ENCODE measurements around the gene UNC13A. TPM values are rescaled to one million over a fixed set of nuclear protein-coding genes. Genes with fewer than 3 reads are reported as not detected.

The UNC13A gene
- total RNA-seq, 4 donors from 2014 or later: 0.21 to 0.78 (median 0.41) TPM

DNA sequence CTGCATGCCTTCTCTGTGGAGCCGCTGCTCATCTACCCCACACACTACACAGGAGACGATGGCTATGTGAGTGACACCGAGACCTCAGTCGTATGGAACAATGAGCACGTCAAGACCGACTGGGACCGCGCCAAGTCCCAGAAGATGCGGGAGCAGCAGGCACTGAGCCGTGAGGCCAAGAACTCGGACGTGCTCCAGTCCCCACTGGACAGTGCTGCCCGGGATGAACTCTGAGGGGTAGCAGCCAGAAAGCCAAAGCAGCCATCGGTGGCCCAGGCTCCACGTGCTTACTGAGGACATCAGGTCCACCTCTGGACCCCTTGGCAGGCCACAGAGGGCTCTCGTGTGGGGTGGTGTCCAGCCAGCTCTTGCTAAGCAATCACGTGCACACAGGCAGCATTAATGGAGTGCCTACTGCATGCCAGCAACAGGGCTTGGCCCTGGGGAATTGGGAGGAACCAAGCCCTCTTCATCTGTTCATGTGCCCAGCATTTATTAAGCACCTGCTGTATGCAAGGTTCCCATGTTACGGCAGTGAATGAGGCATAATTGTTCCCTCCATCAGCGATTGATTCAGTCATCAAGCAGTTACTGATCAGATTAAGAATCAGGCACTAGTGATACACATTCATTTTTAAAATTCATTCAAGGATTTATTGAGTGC, 106.8 kb downstream of the UNC13A start:
- TF ChIP-seq, protein P1, sequence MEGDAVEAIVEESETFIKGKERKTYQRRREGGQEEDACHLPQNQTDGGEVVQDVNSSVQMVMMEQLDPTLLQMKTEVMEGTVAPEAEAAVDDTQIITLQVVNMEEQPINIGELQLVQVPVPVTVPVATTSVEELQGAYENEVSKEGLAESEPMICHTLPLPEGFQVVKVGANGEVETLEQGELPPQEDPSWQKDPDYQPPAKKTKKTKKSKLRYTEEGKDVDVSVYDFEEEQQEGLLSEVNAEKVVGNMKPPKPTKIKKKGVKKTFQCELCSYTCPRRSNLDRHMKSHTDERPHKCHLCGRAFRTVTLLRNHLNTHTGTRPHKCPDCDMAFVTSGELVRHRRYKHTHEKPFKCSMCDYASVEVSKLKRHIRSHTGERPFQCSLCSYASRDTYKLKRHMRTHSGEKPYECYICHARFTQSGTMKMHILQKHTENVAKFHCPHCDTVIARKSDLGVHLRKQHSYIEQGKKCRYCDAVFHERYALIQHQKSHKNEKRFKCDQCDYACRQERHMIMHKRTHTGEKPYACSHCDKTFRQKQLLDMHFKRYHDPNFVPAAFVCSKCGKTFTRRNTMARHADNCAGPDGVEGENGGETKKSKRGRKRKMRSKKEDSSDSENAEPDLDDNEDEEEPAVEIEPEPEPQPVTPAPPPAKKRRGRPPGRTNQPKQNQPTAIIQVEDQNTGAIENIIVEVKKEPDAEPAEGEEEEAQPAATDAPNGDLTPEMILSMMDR (IDR thresholded peaks at IDR 0.05): no peak
- TF ChIP-seq POLR2A (IDR thresholded peaks at IDR 0.05): no peak
- TF ChIP-seq EP300 (IDR thresholded peaks at IDR 0.05): no peak
- peaks cover 0 to 29% (median 0%) of the 10 kb centered on the region in 4 donors for H3K4me1 ChIP-seq
- peaks cover 0 to 68% (median 8%) of the 10 kb centered on the region in 3 donors for H3K36me3 ChIP-seq
- 76 to 81% methylated on average over 12 to 19 of the region's 19 CpGs for WGBS, 2 donors
- no peak overlapping the region for H3K27ac ChIP-seq
- no peak for DNase-seq (ENCODE audit: low spot score in 2 of 2)
- H3K27me3 ChIP-seq: no peaks in the 10 kb centered on the region
- no peaks in the 10 kb centered on the region for H3K9me3 ChIP-seq
- no peak overlapping the region for H3K4me3 ChIP-seq

DNA sequence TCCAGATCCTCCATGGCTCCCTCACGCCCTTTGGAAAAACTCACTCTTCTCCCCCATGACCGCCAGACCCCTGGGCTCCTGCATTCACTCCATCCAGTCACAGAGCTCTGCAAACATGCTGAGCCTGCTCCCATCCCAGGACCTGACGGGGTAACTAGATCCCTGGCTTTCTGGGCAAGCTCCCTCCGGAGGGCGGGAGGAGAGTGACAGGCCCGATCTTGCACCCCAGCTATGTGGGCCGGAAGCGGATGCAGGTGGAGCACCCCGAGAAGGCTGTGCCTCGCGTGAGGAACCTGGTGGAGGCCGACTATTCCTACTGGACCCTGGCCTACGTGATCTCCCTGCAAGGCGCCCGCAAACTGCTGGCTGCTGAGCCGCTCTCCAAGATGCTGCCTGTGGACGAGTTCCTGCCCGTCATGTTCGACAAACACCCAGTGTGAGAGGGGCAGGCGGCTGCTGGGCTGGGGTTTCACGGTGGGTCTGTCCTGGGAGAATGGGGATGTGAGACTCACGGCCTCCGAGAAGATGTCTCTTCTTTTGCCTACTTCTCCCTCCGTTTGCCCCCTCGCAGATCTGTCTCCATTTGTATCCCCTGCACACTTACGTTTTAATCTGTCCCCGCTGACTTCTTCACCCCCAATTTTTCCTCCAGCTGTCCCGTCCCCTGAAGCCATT, 107.5 kb downstream of the UNC13A start:
- H3K27ac ChIP-seq: no peak overlapping the region
- no peaks in the 10 kb centered on the region for H3K27me3 ChIP-seq
- H3K36me3 ChIP-seq: peaks cover 0 to 74% (median 8%) of the 10 kb centered on the region in 3 donors
- no peak for DNase-seq (ENCODE audit: low spot score in 2 of 2)
- no peaks in the 10 kb centered on the region for H3K9me3 ChIP-seq
- H3K4me1 ChIP-seq: peaks cover 0 to 29% (median 0%) of the 10 kb centered on the region in 4 donors
- 88 to 89% methylated on average over 26 to 28 of the region's 28 CpGs for WGBS, 2 donors
- H3K4me3 ChIP-seq: no peak overlapping the region
- TF ChIP-seq EP300 (IDR thresholded peaks at IDR 0.05): no peak
- TF ChIP-seq, protein P1 (IDR thresholded peaks at IDR 0.05): no peak
- TF ChIP-seq POLR2A (IDR thresholded peaks at IDR 0.05): no peak

DNA sequence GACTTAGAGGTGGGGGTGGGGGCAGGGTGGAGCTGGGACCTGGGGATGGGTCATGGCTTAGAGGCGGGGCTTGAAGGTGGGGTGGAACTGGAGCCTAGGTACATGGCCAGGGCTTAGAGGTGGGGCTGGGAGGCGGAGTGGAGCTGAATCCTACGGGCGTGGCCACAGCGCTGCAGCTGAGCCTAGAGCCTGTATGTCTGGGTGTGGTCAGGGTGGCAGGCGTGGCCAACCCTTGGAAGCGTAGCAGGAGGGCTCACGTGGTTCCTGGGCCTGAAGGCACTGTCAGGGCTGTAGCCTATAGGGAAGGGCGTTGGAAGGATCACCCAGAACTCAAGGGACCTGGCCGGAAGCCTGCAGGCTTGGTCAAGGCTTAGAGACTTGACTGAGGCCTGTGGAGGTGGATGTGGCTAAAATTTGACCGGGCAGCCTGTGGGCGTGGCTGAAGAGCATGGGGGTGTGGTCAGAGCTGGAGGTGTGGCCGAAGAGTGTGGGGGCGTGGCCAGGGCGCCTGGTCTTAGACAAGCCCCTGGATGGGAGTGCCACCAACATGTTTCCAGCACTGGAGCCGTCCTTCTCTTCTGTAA, 108.4 kb downstream of the UNC13A start:
- H3K27ac ChIP-seq: peak overlapping the region in 1 of 4 donors; percentile 54
- WGBS, 2 donors: 45 to 47% methylated on average over 16 of the region's 16 CpGs
- H3K36me3 ChIP-seq: peaks cover 0 to 83% (median 8%) of the 10 kb centered on the region in 3 donors
- DNase-seq (ENCODE audit: low spot score in 2 of 2): peak; percentile 57 to 61
- peaks cover 0 to 29% (median 0%) of the 10 kb centered on the region in 4 donors for H3K4me1 ChIP-seq
- TF ChIP-seq POLR2A (IDR thresholded peaks at IDR 0.05) (no peak), EP300 (IDR thresholded peaks at IDR 0.05) (peak in 1 of 2 donors; percentile 16)
- no peaks in the 10 kb centered on the region for H3K9me3 ChIP-seq
- H3K27me3 ChIP-seq: no peaks in the 10 kb centered on the region
- H3K4me3 ChIP-seq: no peak overlapping the region

DNA sequence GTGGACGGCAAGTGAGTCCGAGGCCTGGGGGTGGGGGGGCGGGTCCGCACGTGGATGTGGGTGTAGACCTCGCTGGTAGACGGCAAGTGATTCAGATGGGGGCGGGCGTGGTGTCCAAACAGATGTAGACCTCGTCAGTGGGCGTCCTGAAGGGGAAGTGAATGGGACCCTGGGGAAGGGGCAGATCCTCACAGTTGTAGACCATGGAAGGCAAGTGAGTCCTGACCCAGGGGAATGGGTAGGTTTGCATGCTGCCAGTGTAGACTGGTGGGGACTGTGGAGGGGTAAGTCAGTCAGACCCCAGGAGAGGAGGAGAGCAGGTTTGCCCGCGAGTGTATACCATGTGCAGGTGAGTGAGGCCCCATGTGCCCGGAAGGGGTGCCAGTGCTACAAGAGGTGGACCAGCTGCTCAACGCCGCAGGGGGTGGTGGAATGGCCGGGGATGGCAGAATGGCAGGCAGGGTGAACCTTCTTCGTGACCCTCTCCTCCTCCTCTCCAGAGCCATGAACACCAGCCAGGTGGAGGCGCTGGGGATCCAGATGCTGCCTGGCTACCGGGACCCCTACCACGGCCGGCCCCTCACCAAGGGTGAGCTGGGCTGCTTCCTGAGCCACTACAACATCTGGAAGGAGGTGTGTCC, 110.6 kb downstream of the UNC13A start:
- WGBS, 2 donors: 73% methylated on average over 21 to 22 of the region's 22 CpGs
- TF ChIP-seq, protein P1 (IDR thresholded peaks at IDR 0.05): no peak
- no peak for TF ChIP-seq POLR2A (IDR thresholded peaks at IDR 0.05)
- no peak for TF ChIP-seq EP300 (IDR thresholded peaks at IDR 0.05)
- H3K27ac ChIP-seq: peak overlapping the region in 3 of 4 donors; percentile 19 to 59 (median 59)

DNA sequence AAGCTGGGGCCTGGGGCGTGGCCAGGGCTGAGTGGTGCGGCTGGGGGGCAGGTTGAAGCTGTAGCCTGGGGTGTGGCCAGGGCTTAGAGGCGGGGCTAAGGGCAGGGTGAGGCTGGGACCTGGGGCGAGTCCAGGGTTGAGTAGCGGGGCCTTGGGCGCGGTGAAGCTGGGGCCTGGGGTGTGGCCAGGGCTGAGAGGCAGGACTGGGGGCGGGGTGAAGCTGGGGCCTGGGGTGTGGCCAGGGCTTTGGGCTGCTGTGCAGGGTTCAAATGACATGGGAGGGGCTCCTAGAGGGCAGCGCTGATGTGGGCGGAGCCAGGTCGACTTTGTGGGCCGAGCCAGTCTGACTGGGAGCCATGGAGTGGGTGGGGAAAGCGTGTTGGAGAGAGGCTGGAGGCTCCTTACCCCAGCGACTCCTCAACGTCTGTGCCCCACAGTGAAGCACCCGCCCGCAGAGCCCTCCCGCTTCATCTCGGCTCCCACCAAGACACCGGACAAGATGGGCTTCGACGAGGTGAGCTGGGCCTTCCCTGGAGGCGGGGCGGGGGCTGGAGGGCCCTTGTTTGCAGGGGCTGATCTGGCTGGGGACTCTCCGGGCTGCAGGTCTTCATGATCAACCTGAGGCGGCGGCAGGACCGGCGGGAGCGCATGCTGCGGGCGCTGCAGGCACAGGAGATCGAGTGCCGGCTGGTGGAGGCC, 111.2 kb downstream of the UNC13A start:
- no peaks in the 10 kb centered on the region for H3K27me3 ChIP-seq
- TF ChIP-seq EP300 (IDR thresholded peaks at IDR 0.05) (no peak), POLR2A (IDR thresholded peaks at IDR 0.05) (no peak)
- TF ChIP-seq, protein P1 (IDR thresholded peaks at IDR 0.05): no peak
- no peaks in the 10 kb centered on the region for H3K9me3 ChIP-seq
- H3K27ac ChIP-seq: peak overlapping the region in 3 of 4 donors; percentile 19 to 59 (median 59)
- peaks cover 0 to 36% (median 0%) of the 10 kb centered on the region in 4 donors for H3K4me1 ChIP-seq
- DNase-seq (ENCODE audit: low spot score in 2 of 2): peak; percentile 64 to 75
- WGBS, 2 donors: 52 to 67% methylated on average over 23 to 34 of the region's 34 CpGs
- peak overlapping the region in 1 of 4 donors; percentile 28 for H3K4me3 ChIP-seq
- H3K36me3 ChIP-seq: peaks cover 0 to 95% (median 16%) of the 10 kb centered on the region in 3 donors

More for the DNA sequence above, 110.6 kb downstream of the UNC13A start:
- peaks cover 0 to 36% (median 0%) of the 10 kb centered on the region in 4 donors for H3K4me1 ChIP-seq
- peaks cover 0 to 95% (median 9%) of the 10 kb centered on the region in 3 donors for H3K36me3 ChIP-seq
- H3K9me3 ChIP-seq: no peaks in the 10 kb centered on the region
- H3K4me3 ChIP-seq: peak overlapping the region in 1 of 4 donors; percentile 28
- no peaks in the 10 kb centered on the region for H3K27me3 ChIP-seq
- no peak for DNase-seq (ENCODE audit: low spot score in 2 of 2)

All from tibial nerve (tissue), 4 donors.